Left ventricle myocardium superior (tissue), 1 donor: ENCODE results near the gene JMJD1C. TPM values are rescaled to one million over a fixed set of nuclear protein-coding genes. Genes with fewer than 3 reads are reported as not detected.

Source experiments
- ATAC-seq: fragments of 200-7000 bp; cut with Tn5 transposase; one replicate; pipeline ENCODE4 v1.9.1; 2020; ENCODE audit warnings: mild to moderate bottlenecking, moderate library complexity
- DNase-seq: peaks from one replicate; pipeline ENCODE4 v3.0.0-alpha.2; 2020
- intact Hi-C: fragments of 100-400 bp; cut with micrococcal nuclease; formaldehyde crosslinking; loops from one replicate; pipeline ENCODE4 v1.11.0; 2022
- total RNA-seq: library from RNA; stranded (reverse); fragmentation: NEBNext Ultra II Directional; extraction: Animal tissue kit (Norgen Biotek cat#: 25700); gene quantifications from one replicate; pipeline ENCODE4 v1.2.1, GENCODE V29; 2021
- donor health status: DM: no; HTN: yes; CAD: no; lungs with severe emphysema.

Gene JMJD1C
- total RNA-seq, 1 donor from 2014 or later: 32.7 TPM

- no peak for ATAC-seq
- intact Hi-C loops: no loop called here
- no peak for DNase-seq
These were observed 18.9 kb downstream of the JMJD1C start for GRCh38 chr10:63446716-63447440.

- intact Hi-C loops: no loop called here
- no peak for DNase-seq
- ATAC-seq: no peak
These were observed 24.4 kb downstream of the JMJD1C start for GRCh38 chr10:63441404-63441803.

- no peak for DNase-seq
- no peak for ATAC-seq
- intact Hi-C loops: no loop called here
These were observed 26.2 kb downstream of the JMJD1C start for GRCh38 chr10:63439607-63440006.

- intact Hi-C loops: no loop called here
- DNase-seq: no peak
- no peak for ATAC-seq
These were observed 27.0 kb downstream of the JMJD1C start for GRCh38 chr10:63438506-63439498.

GRCh38 chr10:63437116-63437949, 28.4 kb downstream of the JMJD1C start:
- intact Hi-C loops: no loop called here
- peak; percentile 29 for ATAC-seq
- DNase-seq: no peak

GRCh38 chr10:63436225-63436624, 29.6 kb downstream of the JMJD1C start:
- DNase-seq (no peak), ATAC-seq (no peak)
- intact Hi-C loops: no loop called here

- intact Hi-C loops: no loop called here
- ATAC-seq (peak; percentile 33), DNase-seq (no peak)
These were observed 30.6 kb downstream of the JMJD1C start for GRCh38 chr10:63434866-63435854.

GRCh38 chr10:63431962-63432797, 33.6 kb downstream of the JMJD1C start:
- DNase-seq: no peak
- intact Hi-C loops: no loop called here
- ATAC-seq: no peak

GRCh38 chr10:63430999-63431356, 34.8 kb downstream of the JMJD1C start:
- DNase-seq: no peak
- ATAC-seq: no peak
- intact Hi-C loops: no loop called here

- DNase-seq (no peak), ATAC-seq (peak; percentile 65)
- intact Hi-C loops: no loop called here
These were observed 35.4 kb downstream of the JMJD1C start for GRCh38 chr10:63430091-63430998.

- ATAC-seq: peak; percentile 64
- intact Hi-C loops: no loop called here
- no peak for DNase-seq
These were observed 36.5 kb downstream of the JMJD1C start for GRCh38 chr10:63429281-63429680.

GRCh38 chr10:63427013-63427412, 38.8 kb downstream of the JMJD1C start:
- DNase-seq: no peak
- intact Hi-C loops: no loop called here
- ATAC-seq: no peak

- no peak for DNase-seq
- ATAC-seq: no peak
- intact Hi-C loops: no loop called here
These were observed 40.3 kb downstream of the JMJD1C start for GRCh38 chr10:63425512-63425911.

- intact Hi-C loops: no loop called here
- DNase-seq (no peak), ATAC-seq (no peak)
These were observed 41.2 kb downstream of the JMJD1C start for GRCh38 chr10:63424576-63424975.

- intact Hi-C loops: no loop called here
- ATAC-seq (no peak), DNase-seq (no peak)
These were observed 42.3 kb downstream of the JMJD1C start for GRCh38 chr10:63423494-63423893.

- intact Hi-C loops: no loop called here
- DNase-seq (no peak), ATAC-seq (peak; percentile 63)
These were observed 44.2 kb downstream of the JMJD1C start for GRCh38 chr10:63421591-63421990.

- no peak for ATAC-seq
- DNase-seq: no peak
- intact Hi-C loops: no loop called here
These were observed 49.4 kb downstream of the JMJD1C start for GRCh38 chr10:63416376-63416775.
